ENCODE measurements around the gene OFD1.

OFD1 gene

DNA sequence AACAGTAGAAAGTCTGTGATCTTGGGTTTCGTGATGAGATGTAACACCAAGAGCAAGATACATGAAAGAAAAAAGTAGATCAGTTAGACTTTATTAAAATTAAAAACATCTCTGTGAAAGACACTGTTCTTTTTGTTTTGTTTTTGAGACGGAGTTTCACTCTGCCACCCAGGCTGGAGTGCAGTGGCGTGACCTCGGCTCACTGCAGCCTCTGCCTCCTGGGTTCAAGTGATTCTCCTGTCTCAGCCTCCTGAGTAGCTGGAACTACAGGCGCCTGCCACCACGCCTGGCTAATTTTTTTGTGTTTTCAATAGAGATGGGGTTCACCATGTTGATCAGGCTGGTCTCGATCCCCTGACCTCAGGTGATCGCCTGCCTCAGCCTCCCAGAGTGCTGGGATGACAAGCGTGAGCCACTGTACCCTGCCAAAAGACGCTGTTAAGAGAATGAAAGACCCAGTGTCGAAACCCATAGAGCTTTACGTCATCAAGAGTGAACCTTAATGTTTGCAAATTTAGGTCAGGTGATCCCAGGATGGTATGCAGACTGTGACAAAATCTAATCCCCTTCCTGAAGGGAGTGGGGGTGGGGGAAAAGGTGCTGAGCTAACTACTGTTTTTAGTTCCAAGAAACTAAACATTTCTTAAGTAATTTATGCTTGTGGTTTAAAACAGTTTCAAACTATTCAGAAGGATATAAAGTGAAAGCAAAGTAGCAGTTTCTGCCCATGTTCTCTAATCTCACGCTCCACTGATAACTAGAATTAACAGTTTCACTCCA, 8.0 kb downstream of the OFD1 start:
- no peak for TF ChIP-seq NFIC (IDR thresholded peaks at IDR 0.05)
- no peak for TF ChIP-seq EGR1 (IDR thresholded peaks at IDR 0.05)
- TF ChIP-seq, protein P1, sequence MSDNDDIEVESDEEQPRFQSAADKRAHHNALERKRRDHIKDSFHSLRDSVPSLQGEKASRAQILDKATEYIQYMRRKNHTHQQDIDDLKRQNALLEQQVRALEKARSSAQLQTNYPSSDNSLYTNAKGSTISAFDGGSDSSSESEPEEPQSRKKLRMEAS (IDR thresholded peaks at IDR 0.05) = no peak
- TF ChIP-seq CREB1 (IDR thresholded peaks at IDR 0.05; ENCODE audit: low read depth) = no peak
- no peak for TF ChIP-seq RAD21 (IDR thresholded peaks at IDR 0.05; ENCODE audit: low read depth)
- TF ChIP-seq, protein P2, sequence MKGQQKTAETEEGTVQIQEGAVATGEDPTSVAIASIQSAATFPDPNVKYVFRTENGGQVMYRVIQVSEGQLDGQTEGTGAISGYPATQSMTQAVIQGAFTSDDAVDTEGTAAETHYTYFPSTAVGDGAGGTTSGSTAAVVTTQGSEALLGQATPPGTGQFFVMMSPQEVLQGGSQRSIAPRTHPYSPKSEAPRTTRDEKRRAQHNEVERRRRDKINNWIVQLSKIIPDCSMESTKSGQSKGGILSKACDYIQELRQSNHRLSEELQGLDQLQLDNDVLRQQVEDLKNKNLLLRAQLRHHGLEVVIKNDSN (IDR thresholded peaks at IDR 0.05) = no peak
- no peak for TF ChIP-seq CEBPB (IDR thresholded peaks at IDR 0.05)
- TF ChIP-seq, protein P3, sequence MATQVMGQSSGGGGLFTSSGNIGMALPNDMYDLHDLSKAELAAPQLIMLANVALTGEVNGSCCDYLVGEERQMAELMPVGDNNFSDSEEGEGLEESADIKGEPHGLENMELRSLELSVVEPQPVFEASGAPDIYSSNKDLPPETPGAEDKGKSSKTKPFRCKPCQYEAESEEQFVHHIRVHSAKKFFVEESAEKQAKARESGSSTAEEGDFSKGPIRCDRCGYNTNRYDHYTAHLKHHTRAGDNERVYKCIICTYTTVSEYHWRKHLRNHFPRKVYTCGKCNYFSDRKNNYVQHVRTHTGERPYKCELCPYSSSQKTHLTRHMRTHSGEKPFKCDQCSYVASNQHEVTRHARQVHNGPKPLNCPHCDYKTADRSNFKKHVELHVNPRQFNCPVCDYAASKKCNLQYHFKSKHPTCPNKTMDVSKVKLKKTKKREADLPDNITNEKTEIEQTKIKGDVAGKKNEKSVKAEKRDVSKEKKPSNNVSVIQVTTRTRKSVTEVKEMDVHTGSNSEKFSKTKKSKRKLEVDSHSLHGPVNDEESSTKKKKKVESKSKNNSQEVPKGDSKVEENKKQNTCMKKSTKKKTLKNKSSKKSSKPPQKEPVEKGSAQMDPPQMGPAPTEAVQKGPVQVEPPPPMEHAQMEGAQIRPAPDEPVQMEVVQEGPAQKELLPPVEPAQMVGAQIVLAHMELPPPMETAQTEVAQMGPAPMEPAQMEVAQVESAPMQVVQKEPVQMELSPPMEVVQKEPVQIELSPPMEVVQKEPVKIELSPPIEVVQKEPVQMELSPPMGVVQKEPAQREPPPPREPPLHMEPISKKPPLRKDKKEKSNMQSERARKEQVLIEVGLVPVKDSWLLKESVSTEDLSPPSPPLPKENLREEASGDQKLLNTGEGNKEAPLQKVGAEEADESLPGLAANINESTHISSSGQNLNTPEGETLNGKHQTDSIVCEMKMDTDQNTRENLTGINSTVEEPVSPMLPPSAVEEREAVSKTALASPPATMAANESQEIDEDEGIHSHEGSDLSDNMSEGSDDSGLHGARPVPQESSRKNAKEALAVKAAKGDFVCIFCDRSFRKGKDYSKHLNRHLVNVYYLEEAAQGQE (IDR thresholded peaks at IDR 0.05; ENCODE audit: low read depth) = no peak
- no peak for TF ChIP-seq EP300 (IDR thresholded peaks at IDR 0.05; ENCODE audit: borderline replicate concordance)
- no peak for TF ChIP-seq YY1 (IDR thresholded peaks at IDR 0.05; ENCODE audit: low read depth)
- TF ChIP-seq TAF1 (IDR thresholded peaks at IDR 0.05; ENCODE audit: low read depth) = no peak
- TF ChIP-seq ZBTB7A (IDR thresholded peaks at IDR 0.05; ENCODE audit: low read depth) = no peak
- TF ChIP-seq FOXM1 (IDR thresholded peaks at IDR 0.05; ENCODE audit: borderline replicate concordance, low read depth) = no peak
- no peak for TF ChIP-seq TEAD4 (IDR thresholded peaks at IDR 0.05)
- no peak for TF ChIP-seq TCF12 (IDR thresholded peaks at IDR 0.05; ENCODE audit: low read depth)

DNA sequence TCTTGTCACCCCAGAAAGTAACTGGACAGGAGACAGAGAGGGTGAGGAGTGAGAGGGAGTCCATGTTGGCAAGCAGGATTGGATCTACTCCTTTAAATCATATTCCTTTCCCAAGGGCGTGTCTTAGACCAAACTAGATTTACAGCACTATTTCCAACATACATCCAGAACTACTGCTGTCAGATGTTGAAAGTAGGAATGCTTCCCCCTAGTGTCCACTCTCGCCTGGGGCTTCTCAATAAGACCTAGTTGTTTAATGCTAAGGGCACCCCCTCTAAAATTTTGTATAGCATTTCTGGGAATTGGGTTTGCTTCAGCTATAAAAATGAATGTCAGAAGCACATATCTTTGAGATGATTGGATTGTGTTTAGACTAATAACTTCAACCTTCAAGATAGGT, 13.3 kb downstream of the OFD1 start:
- TF ChIP-seq RAD21 (IDR thresholded peaks at IDR 0.05; ENCODE audit: low read depth) (peak; percentile 29; the same call in 1 of the 2 replicates), NFIC (IDR thresholded peaks at IDR 0.05) (no peak)
- TF ChIP-seq, protein P2 (IDR thresholded peaks at IDR 0.05) = no peak

DNA sequence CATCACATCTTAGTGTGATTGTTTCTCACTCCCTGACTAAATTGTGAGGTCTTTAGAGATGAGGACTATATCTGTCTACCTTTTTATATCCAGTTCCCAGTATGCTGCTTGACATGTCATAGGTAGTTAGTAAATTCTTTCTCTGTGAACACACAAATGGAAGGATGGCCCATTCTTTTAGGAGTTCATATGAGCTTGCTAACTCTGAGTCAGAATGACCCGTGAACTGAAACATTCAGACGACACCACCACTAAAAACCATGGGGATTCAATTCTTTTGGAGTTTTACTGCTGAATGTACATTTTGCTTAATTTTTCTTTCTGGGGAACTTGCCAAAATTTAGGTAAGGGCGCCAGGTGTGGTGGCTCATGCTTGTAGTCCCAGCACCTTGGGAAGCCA, 13.9 kb downstream of the OFD1 start:
- no peak for TF ChIP-seq TEAD4 (IDR thresholded peaks at IDR 0.05)
- no peak for TF ChIP-seq CEBPB (IDR thresholded peaks at IDR 0.05)
- TF ChIP-seq, protein P3 (IDR thresholded peaks at IDR 0.05; ENCODE audit: low read depth) = no peak
- TF ChIP-seq EGR1 (IDR thresholded peaks at IDR 0.05) = no peak
- TF ChIP-seq RAD21 (IDR thresholded peaks at IDR 0.05; ENCODE audit: low read depth) = no peak
- TF ChIP-seq TCF12 (IDR thresholded peaks at IDR 0.05; ENCODE audit: low read depth) = no peak
- no peak for TF ChIP-seq ZBTB7A (IDR thresholded peaks at IDR 0.05; ENCODE audit: low read depth)
- TF ChIP-seq TAF1 (IDR thresholded peaks at IDR 0.05; ENCODE audit: low read depth) = no peak
- TF ChIP-seq NFIC (IDR thresholded peaks at IDR 0.05) = no peak
- no peak for TF ChIP-seq EP300 (IDR thresholded peaks at IDR 0.05; ENCODE audit: borderline replicate concordance)
- TF ChIP-seq FOXM1 (IDR thresholded peaks at IDR 0.05; ENCODE audit: borderline replicate concordance, low read depth) = no peak
- TF ChIP-seq CREB1 (IDR thresholded peaks at IDR 0.05; ENCODE audit: low read depth) = no peak
- TF ChIP-seq, protein P2 (IDR thresholded peaks at IDR 0.05) = no peak
- TF ChIP-seq YY1 (IDR thresholded peaks at IDR 0.05; ENCODE audit: low read depth) = no peak
- TF ChIP-seq, protein P1 (IDR thresholded peaks at IDR 0.05) = no peak

DNA sequence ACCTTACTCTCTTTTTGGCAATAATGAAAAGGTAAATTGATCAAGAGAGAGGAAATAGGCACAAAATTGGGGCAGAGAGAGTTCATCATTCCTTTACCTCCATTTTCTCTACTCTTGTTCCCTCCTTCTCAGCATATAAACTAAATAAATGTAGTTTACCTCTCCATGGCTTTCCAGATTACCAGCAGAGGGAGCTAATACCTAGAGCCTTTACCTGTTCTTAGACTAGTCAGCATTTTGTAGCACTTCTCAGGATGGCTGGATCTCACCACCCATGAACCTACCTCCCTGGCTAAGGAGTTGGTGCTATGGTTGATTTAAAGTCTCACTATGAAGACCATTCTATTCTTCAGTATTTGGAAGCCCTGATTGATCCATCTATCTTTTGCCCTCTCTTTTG, 15.7 kb downstream of the OFD1 start:
- no peak for TF ChIP-seq TCF12 (IDR thresholded peaks at IDR 0.05; ENCODE audit: low read depth)
- TF ChIP-seq RAD21 (IDR thresholded peaks at IDR 0.05; ENCODE audit: low read depth) = peak; percentile 44

DNA sequence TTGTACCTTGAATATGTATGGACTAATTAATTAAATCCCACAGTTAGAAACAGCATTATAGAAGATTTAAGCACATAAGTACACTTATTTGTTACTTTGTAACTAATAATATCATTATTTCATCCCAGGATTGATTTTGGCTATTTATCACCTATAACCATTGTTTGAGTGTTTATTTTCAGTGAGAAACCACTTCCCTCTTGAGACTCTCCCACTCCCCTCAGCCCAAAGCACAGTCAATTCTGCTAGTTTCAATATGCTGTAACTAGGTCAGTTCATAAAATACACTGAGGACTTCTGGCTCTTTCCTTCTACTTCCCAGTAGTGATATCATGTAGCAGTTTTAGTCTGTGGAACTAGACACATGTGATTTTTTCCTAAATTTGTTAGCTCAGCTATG, 16.3 kb downstream of the OFD1 start:
- TF ChIP-seq, protein P2 (IDR thresholded peaks at IDR 0.05) = no peak
- no peak for TF ChIP-seq TCF12 (IDR thresholded peaks at IDR 0.05; ENCODE audit: low read depth)
- no peak for TF ChIP-seq CEBPB (IDR thresholded peaks at IDR 0.05)
- no peak for TF ChIP-seq RAD21 (IDR thresholded peaks at IDR 0.05; ENCODE audit: low read depth)
- TF ChIP-seq CREB1 (IDR thresholded peaks at IDR 0.05; ENCODE audit: low read depth) = no peak
- TF ChIP-seq, protein P3 (IDR thresholded peaks at IDR 0.05; ENCODE audit: low read depth) = no peak
- TF ChIP-seq TAF1 (IDR thresholded peaks at IDR 0.05; ENCODE audit: low read depth) = no peak
- no peak for TF ChIP-seq FOXM1 (IDR thresholded peaks at IDR 0.05; ENCODE audit: borderline replicate concordance, low read depth)
- no peak for TF ChIP-seq NFIC (IDR thresholded peaks at IDR 0.05)
- no peak for TF ChIP-seq TEAD4 (IDR thresholded peaks at IDR 0.05)
- TF ChIP-seq, protein P1 (IDR thresholded peaks at IDR 0.05) = no peak
- TF ChIP-seq YY1 (IDR thresholded peaks at IDR 0.05; ENCODE audit: low read depth) = no peak
- TF ChIP-seq ZBTB7A (IDR thresholded peaks at IDR 0.05; ENCODE audit: low read depth) = no peak
- TF ChIP-seq EP300 (IDR thresholded peaks at IDR 0.05; ENCODE audit: borderline replicate concordance) = no peak
